GM15510 (cell line): ENCODE measurements around the gene ZWILCH.

ENCODE experiments used
- POLR2A ChIP-seq: IDR thresholded peaks from 3 replicates; pipeline ENCODE4 v1.6.1; 2011; ENCODE audit warnings: borderline replicate concordance; ENCODE audit not compliant: insufficient read length; ENCODE audit errors: extremely low read depth

ZWILCH gene

GRCh38 chr15:66508293-66508883 lies 3.3 kb downstream of the ZWILCH start:
- TF ChIP-seq POLR2A, result no peak

- TF ChIP-seq POLR2A, result no peak
These were observed 9.5 kb downstream of the ZWILCH start for GRCh38 chr15:66514586-66514985.

GRCh38 chr15:66515901-66516322 lies 10.8 kb downstream of the ZWILCH start:
- no peak for TF ChIP-seq POLR2A

GRCh38 chr15:66523926-66524325 lies 18.8 kb downstream of the ZWILCH start:
- TF ChIP-seq POLR2A, result no peak

- no peak for TF ChIP-seq POLR2A
These were observed 19.7 kb downstream of the ZWILCH start for GRCh38 chr15:66524838-66525237.

- TF ChIP-seq POLR2A, result no peak
These were observed 29.9 kb downstream of the ZWILCH start for GRCh38 chr15:66535056-66535455.

GRCh38 chr15:66542896-66543295 lies 37.8 kb downstream of the ZWILCH start:
- TF ChIP-seq POLR2A, result no peak

GRCh38 chr15:66545255-66545654 lies 40.1 kb downstream of the ZWILCH start:
- no peak for TF ChIP-seq POLR2A

GRCh38 chr15:66555685-66556084 lies 50.6 kb downstream of the ZWILCH start:
- no peak for TF ChIP-seq POLR2A

GRCh38 chr15:66558271-66558670 lies 53.1 kb downstream of the ZWILCH start:
- no peak for TF ChIP-seq POLR2A

GRCh38 chr15:66560856-66561525 lies 55.9 kb downstream of the ZWILCH start:
- no peak for TF ChIP-seq POLR2A

GRCh38 chr15:66563126-66563525 lies 58.0 kb downstream of the ZWILCH start:
- TF ChIP-seq POLR2A, result no peak

- TF ChIP-seq POLR2A, result no peak
These were observed 58.5 kb downstream of the ZWILCH start for GRCh38 chr15:66563566-66564110.

- no peak for TF ChIP-seq POLR2A
These were observed 59.3 kb downstream of the ZWILCH start for GRCh38 chr15:66564136-66565041.

- TF ChIP-seq POLR2A, result no peak
These were observed 60.1 kb downstream of the ZWILCH start for GRCh38 chr15:66565141-66565641.
